ENCODE results near the gene MYMX. TPM values are rescaled to one million over a fixed set of nuclear protein-coding genes. Genes with fewer than 3 reads are reported as not detected.

The MYMX gene
- total and polyA plus RNA-seq, 2 of the 13 experiments (the other 11 are each of a cell fraction or from before 2014, with no cell fraction given), result not detected

DNA sequence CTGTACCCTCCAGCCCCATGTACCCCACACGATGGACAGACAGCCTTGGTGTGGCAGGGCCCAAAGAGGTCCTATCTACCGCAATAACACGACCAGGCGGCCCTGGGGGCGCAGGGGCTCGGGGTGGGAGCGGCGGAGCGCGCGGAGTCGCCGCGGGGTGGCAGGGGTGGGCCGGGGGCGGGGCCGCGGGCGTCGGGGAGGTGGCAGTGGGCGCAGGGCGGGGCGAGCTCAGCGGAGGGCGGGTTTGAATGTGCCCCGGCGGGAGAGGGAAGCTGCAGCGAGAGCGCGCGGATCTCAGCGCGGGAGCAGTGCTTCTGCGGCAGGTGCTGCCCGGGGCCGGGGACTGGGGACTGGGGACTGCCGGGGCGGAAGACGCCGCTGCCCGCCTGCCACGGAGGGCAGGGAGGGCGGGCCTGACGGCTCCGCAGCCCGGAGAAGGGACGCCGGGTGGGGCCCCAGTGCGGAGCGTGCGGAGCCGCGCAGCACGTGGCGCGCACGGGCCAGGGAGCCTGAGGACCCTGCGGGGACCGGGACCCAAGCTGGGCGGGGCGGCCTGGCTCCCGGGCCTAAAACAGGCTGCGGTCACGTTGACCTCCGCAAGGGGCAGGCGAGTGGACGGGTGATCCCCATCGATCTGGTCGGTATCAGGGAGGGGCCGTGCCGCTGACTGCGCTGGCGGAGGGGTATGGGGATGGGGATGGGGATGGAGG, 6.7 kb downstream of the MYMX start, which contains the start of gene SLC29A1 (continued):
- TF ChIP-seq NCOA1 (CRISPR knock-in tag; IDR thresholded peaks at IDR 0.05), result no peak
- no peak for TF ChIP-seq TFE3 (CRISPR knock-in tag; IDR thresholded peaks at IDR 0.05)
- TF ChIP-seq, protein P1, sequence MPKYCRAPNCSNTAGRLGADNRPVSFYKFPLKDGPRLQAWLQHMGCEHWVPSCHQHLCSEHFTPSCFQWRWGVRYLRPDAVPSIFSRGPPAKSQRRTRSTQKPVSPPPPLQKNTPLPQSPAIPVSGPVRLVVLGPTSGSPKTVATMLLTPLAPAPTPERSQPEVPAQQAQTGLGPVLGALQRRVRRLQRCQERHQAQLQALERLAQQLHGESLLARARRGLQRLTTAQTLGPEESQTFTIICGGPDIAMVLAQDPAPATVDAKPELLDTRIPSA (CRISPR knock-in tag; IDR thresholded peaks at IDR 0.05; ENCODE audit: borderline replicate concordance), result peak; percentile 70; the same call in 1 of the 2 replicates
- TF ChIP-seq, protein P2, sequence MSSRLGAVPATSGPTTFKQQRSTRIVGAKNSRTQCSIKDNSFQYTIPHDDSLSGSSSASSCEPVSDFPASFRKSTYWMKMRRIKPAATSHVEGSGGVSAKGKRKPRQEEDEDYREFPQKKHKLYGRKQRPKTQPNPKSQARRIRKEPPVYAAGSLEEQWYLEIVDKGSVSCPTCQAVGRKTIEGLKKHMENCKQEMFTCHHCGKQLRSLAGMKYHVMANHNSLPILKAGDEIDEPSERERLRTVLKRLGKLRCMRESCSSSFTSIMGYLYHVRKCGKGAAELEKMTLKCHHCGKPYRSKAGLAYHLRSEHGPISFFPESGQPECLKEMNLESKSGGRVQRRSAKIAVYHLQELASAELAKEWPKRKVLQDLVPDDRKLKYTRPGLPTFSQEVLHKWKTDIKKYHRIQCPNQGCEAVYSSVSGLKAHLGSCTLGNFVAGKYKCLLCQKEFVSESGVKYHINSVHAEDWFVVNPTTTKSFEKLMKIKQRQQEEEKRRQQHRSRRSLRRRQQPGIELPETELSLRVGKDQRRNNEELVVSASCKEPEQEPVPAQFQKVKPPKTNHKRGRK (CRISPR knock-in tag; IDR thresholded peaks at IDR 0.05), result no peak; the same call in 1 of the 2 replicates
- TF ChIP-seq, protein P3, sequence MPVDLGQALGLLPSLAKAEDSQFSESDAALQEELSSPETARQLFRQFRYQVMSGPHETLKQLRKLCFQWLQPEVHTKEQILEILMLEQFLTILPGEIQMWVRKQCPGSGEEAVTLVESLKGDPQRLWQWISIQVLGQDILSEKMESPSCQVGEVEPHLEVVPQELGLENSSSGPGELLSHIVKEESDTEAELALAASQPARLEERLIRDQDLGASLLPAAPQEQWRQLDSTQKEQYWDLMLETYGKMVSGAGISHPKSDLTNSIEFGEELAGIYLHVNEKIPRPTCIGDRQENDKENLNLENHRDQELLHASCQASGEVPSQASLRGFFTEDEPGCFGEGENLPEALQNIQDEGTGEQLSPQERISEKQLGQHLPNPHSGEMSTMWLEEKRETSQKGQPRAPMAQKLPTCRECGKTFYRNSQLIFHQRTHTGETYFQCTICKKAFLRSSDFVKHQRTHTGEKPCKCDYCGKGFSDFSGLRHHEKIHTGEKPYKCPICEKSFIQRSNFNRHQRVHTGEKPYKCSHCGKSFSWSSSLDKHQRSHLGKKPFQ (CRISPR knock-in tag; IDR thresholded peaks at IDR 0.05; ENCODE audit: insufficient replicate concordance), result peak; percentile 77
- peak; percentile 66; the same call in 1 of the 2 replicates for TF ChIP-seq TBX2 (CRISPR knock-in tag; IDR thresholded peaks at IDR 0.05; ENCODE audit: borderline replicate concordance)
- peak in 1 of 2 experiments; percentile 34; a peak in 1 of 4 replicates for TF ChIP-seq KLF16 (CRISPR knock-in tag; IDR thresholded peaks at IDR 0.05)
- TF ChIP-seq GFI1 (CRISPR knock-in tag; IDR thresholded peaks at IDR 0.05; ENCODE audit: borderline replicate concordance), result peak; percentile 47; the same call in 1 of the 2 replicates
- TF ChIP-seq POLR2AphosphoS5 (IDR thresholded peaks at IDR 0.05; ENCODE audit: low read depth, low read length), result peak; percentile 56
- TF ChIP-seq, protein P4, sequence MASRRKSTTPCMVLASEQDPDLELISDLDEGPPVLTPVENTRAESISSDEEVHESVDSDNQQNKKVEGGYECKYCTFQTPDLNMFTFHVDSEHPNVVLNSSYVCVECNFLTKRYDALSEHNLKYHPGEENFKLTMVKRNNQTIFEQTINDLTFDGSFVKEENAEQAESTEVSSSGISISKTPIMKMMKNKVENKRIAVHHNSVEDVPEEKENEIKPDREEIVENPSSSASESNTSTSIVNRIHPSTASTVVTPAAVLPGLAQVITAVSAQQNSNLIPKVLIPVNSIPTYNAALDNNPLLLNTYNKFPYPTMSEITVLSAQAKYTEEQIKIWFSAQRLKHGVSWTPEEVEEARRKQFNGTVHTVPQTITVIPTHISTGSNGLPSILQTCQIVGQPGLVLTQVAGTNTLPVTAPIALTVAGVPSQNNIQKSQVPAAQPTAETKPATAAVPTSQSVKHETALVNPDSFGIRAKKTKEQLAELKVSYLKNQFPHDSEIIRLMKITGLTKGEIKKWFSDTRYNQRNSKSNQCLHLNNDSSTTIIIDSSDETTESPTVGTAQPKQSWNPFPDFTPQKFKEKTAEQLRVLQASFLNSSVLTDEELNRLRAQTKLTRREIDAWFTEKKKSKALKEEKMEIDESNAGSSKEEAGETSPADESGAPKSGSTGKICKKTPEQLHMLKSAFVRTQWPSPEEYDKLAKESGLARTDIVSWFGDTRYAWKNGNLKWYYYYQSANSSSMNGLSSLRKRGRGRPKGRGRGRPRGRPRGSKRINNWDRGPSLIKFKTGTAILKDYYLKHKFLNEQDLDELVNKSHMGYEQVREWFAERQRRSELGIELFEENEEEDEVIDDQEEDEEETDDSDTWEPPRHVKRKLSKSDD (CRISPR knock-in tag; IDR thresholded peaks at IDR 0.05; ENCODE audit: low read depth), result no peak
- no peak for TF ChIP-seq ATF1 (CRISPR knock-in tag; IDR thresholded peaks at IDR 0.05)
- peak; percentile 59; the same call in 1 of the 2 replicates for TF ChIP-seq ZNF746 (CRISPR knock-in tag; IDR thresholded peaks at IDR 0.05)
- peak; percentile 44; the same call in 1 of the 2 replicates for TF ChIP-seq CERS6 (CRISPR knock-in tag; IDR thresholded peaks at IDR 0.05)
- TF ChIP-seq DR1 (CRISPR knock-in tag; IDR thresholded peaks at IDR 0.05), result 0 out of 2 replicates have a peak, but pooled peaks have one; percentile 36
- peak; percentile 90; the same call in 1 of the 2 replicates for TF ChIP-seq ZNF749 (CRISPR knock-in tag; IDR thresholded peaks at IDR 0.05; ENCODE audit: borderline replicate concordance)
- no peak; the same call in 1 of the 2 replicates for TF ChIP-seq SMYD3 (CRISPR knock-in tag; IDR thresholded peaks at IDR 0.05)
- no peak for TF ChIP-seq ATRX (CRISPR knock-in tag; IDR thresholded peaks at IDR 0.05; ENCODE audit: borderline replicate concordance)
- peak; percentile 73 for TF ChIP-seq ZNF431 (CRISPR knock-in tag; IDR thresholded peaks at IDR 0.05; ENCODE audit: borderline replicate concordance, low read depth)
- TF ChIP-seq ZNF629 (CRISPR knock-in tag; conservative IDR thresholded peaks at IDR 0.05), result 0 out of 2 replicates have a peak, but pooled peaks have one; percentile 34
